HL-60 (cell line): ENCODE data around the gene ZNF609.

Experiments
- POLR2AphosphoS5 ChIP-seq: IDR thresholded peaks from 2 replicates; pipeline ENCODE4 v1.6.1; 2012; ENCODE audit warnings: low read depth
- TF ChIP-seq, protein P1 (sequence below): IDR thresholded peaks from one replicate; pipeline ENCODE4 v1.5.1; 2011; ENCODE audit warnings: low read length, control low read depth, inconsistent platforms; ENCODE audit not compliant: insufficient read depth

- TF ChIP-seq, protein P1, sequence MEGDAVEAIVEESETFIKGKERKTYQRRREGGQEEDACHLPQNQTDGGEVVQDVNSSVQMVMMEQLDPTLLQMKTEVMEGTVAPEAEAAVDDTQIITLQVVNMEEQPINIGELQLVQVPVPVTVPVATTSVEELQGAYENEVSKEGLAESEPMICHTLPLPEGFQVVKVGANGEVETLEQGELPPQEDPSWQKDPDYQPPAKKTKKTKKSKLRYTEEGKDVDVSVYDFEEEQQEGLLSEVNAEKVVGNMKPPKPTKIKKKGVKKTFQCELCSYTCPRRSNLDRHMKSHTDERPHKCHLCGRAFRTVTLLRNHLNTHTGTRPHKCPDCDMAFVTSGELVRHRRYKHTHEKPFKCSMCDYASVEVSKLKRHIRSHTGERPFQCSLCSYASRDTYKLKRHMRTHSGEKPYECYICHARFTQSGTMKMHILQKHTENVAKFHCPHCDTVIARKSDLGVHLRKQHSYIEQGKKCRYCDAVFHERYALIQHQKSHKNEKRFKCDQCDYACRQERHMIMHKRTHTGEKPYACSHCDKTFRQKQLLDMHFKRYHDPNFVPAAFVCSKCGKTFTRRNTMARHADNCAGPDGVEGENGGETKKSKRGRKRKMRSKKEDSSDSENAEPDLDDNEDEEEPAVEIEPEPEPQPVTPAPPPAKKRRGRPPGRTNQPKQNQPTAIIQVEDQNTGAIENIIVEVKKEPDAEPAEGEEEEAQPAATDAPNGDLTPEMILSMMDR: no peak
- TF ChIP-seq POLR2AphosphoS5: no peak
These were observed 250.5 kb downstream of the ZNF609 start for GRCh38 chr15:64710676-64711428.
